HG02885 (cell line): Measurements from ENCODE around the gene INAVA.
"Not testable (repeated sequence)": the region's sequence is repeated elsewhere in the genome, so short reads cannot be mapped to it uniquely, and the experiment has no call there.

Experiments
- ATAC-seq: cut with Tn5 transposase; IDR thresholded peaks from one replicate; pipeline ENCODE4 v1.9.1; 2021; ENCODE audit warnings: mild to moderate bottlenecking; ENCODE audit not compliant: unreplicated experiment, poor library complexity

Gene INAVA

DNA sequence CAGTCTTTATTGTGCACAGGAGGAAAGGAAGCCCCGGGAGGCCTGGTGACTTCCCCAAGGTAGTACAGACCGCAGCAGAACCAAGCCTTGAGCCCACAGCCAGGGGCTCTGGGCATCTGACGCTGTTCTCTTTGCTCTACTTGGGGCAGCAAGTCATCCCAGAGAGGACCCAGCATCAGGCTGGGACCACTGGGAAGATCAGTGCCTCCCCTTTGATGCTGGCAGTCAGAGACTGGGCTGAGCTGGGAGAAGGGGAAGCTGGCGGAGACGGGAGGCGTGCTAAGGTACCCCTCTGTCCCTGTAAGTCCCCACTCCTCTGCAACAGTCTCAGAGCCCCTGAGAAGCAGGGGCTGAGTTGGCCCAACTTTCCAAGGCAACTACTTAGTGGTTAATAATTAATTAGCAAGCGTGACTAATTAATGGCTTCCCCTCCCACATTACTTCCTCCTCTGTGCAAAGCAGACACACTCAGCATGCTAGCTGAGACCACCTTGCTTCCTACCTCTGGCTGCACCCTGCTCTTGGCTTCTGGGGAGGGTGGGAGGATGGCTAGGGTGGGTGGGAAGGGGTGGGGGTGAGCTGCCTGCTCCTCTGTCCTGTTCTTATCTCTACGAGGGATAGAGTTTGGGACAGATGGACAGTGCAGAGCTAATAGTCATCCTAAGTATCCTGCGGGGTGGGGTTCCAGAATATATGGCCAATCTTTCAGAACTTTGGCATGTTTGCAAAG, 1.3 kb downstream of the INAVA start:
- no peak for ATAC-seq

DNA sequence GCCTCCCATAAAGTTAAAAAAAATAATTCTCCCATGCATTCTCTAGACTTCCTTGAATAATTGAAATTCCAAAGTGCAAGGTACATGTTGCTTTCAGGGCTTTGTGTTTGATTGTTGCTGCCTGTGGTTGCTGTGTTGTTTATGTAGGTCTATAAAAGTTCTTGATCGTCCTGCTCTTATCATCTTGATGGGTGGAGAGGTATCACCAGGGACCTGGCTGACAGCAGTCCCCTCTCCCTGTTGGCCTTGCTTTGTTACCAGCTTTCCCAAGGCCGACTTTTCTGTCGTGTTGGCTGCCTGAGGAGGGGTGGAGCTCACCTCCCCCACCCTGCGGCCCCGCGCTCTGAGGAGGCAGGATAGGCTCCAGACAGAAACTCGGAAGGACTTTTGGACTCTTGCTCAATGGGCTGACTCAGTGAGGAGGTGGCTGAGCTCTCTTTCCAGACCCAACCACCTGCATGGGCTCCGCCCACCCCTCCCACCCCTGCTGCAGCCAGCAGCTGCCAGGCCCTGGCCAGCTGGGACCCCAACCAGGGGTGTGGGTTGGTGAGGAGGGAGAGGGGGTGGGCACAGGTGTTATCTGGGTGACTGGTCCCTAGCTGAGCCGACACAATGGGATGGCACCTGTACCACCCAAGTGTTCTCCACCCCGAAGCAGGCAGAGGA, 2.0 kb downstream of the INAVA start:
- no peak for ATAC-seq

DNA sequence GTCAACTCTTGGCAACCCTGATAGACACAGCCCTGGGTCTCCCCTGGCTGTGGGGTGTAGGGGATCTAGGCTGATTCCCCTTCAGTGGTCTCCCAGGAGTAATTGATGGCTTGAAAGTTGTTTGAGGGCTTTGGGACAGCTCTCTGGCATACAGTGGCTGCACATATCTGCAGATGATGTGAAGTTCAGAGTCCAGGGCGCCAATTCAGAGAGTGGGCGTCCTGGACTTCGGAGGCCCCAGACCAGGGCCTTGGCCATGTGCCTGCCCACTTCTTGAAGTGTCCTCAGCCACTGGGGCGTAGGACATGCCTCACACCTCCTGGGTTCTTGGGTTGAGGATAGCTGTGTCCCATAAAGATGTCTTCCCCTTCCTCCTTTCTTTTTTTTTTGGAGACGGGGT, 2.6 kb downstream of the INAVA start:
- no peak for ATAC-seq

DNA sequence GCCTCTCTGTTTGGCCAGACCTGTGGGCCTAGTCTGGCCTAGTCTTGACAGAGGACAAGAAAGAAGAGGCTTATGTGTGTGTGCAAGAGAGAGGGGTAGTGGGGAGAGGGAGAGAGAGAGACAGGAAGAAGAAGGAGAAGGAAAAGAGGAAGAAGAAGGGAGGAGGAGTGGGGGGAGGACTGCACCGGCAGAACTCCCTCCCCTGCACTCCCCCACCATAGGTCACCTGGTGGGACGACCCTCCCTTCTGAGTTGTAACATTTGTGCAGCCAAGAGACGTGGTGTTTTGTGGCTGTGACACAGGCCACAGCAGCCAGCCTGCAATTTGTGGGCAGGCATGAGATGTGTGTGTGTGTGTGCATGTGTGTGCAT, 4.3 kb downstream of the INAVA start:
- no peak for ATAC-seq

DNA sequence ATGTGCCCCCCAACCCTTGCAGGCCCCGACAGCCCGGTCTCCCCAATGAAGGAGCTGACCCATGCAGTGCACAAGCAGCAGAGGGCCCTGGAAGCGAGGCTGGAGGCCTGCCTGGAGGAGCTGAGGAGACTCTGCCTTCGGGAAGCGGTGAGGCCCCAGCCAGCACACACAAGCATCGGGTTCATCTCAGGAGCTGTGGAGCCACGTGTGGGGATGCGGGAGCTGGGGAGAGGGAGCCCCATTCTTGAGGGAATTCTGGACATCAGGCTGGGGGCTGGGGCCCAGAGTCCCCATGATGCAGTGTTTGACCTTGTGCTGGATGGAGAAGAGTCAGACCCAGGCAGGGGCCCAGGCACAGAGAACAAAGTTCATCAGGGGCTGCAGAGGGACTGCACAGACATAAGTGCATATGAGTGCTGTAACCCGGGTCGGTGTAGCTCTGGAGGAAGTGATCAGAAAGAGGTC, 4.8 kb downstream of the INAVA start:
- ATAC-seq = no peak

DNA sequence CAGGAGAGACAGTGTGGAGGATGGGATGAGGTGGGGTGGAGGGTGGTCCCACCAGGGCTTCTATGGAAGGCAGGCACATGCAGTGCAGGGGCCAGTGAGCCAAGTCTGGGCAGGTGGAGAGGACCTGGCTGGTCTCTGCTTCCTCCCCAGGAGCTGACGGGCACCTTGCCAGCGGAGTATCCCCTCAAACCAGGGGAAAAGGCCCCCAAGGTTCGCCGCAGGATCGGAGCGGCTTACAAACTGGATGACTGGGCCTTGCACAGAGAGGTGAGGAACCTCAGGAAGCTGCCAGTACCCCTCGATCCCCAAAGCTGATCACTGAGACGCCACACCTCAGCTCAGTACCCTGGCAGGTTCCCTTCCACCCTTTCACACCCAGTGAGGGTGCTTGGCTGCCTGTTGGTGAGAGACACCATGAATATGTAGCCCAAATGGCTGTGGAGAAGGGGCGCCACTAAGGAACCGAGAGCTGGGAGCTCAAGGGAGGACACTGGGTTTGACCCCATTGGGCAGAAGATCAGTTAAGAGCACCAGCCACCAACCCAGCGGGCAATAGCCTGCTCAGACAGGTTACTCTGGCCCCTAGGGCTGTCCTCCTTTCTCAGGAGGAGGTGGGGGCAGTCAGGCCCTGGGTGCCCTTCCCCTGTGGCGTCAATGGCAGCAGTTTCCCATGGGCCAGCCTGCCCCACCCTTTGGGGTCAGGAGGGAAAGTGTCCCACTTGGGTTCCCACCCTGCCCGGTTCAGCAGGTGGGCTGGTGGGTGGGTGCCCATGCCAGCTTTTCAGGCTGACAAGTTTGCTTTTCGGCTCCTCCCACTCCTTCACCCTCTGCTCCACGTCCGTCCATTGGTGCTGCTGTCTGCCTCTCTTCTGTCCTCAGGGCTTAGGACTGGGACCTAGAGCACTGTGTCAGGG, 5.5 kb downstream of the INAVA start:
- ATAC-seq = no peak

DNA sequence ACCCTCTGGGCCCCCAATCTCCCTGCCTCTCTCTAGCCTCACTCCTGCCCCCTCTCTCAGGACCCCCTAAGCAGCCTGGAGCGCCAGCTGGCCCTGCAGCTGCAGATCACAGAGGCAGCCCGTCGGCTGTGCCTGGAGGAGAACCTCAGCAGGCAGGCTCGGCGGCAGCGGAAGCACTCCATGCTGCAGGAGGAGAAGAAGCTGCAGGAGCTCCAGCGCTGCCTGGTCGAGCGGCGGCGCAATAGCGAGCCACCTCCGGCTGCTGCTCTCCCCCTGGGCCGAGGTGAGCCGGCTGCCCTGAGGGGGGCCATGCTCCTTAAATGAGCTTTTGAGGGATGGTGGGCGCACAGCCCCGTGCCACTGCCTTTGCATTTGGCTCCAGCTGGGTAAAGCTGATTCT, 6.2 kb downstream of the INAVA start:
- no peak for ATAC-seq

- no peak for ATAC-seq
Measured at GRCh38 chr1:200901350-200901749, 6.7 kb downstream of the INAVA start.

DNA sequence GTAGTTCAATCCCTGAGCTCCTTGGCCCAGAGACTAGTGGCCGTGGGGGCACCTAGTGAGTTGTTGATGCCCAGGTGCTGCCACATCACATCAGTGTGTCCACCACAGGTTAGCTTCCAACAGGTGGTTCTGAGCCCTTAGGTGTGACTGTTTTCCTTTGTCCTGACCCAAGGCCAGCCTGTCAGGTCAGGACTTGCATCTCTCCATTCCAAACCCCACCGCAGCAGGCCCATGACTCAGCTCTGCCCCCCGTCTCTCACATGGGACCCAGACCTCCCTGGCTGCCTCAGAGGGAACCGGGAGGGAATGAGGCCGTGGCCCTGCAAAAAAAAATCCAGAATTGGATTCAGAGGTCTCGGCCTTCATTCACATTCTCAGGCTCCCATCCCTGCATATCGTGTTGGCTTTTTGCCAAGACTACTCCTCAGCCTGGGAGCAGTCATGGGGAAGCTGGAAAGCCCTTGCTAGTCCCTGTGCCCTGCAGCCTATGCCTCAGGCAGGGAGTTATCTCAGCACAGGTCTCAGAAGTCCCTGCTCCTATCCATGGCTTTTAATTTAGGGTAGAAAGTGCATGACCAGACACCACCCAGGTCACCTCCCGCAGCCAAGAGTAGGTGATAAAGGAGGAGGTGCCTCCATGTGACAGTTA, 7.2 kb downstream of the INAVA start:
- no peak for ATAC-seq

- ATAC-seq = no peak
Measured at GRCh38 chr1:200903793-200904192, 9.1 kb downstream of the INAVA start.

GRCh38 chr1:200904772-200905171, 10.1 kb downstream of the INAVA start:
- ATAC-seq = no peak

DNA sequence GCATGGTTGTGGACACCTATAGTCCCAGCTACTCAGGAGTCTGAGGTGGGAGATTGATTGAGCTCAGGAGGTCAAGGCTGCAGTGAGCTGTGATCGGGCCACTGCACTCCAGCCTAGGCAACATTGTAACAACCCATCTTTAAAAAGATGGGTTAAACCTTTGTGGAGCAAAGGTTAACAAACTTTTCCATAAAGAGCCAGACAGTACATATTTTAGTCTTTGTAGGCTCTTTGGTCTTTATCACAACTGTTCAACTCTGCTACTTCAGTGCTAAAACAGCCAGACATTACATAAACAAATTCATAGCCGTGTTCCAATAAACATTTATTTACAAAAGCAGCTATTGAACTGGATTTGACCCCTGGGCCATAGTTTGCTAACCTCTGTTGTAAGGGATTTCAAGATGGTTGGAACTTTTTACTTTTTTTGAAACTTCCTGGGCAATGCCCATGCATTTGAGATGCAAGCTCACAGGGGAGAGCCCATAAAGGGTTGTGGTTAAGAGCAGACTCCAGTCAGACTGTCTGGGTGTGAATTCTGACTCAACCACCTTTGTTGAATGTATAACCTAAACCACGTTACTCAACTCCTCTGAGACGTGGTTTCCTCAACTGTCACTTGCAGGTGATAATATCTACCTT, 10.8 kb downstream of the INAVA start:
- peak; percentile 65 for ATAC-seq

DNA sequence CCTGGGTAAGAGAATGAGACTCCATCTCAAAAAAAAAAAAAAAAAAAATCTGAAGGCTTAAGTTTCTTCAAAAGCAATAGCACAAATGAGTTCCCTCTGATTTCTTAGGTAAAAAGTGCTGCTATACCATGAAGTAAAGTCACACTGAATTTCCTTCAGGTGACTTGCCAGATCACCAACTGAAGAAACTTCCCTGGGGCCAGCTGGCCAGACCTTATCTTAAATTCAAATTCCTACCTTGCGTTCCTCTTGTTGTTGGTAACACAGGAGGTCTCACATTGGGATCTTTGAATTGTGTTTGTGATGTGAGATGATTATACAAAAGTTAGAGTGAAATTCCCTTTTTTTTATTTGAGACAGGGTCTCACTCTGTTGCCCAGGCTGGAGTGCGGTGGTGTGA, 11.8 kb downstream of the INAVA start:
- no peak for ATAC-seq

DNA sequence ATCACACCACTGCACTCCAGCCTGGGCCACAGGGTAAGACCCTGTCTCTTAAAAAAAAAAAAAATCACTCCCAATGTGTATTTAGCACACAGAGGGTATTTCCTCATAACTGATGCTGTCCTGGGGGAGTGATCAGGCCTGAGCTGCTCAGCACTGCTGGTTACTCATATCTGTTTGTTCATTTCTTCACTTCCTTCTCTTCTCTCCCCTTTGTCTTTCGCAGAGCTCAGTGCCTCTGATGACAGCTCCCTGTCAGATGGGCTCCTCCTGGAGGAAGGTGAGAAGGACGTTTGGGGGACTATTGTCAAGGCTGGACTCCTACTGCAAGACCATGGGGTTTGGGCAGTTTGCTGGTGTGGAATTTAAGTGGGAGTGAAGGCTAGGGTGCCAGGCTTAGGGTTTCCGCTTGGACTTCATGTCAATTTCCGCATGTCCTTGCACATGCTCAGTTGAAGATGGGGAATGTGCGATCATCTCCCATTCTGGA, 13.0 kb downstream of the INAVA start:
- ATAC-seq = peak; percentile 80

GRCh38 chr1:200908191-200908868, 13.6 kb downstream of the INAVA start:
- no peak for ATAC-seq

- ATAC-seq = no peak
Measured at GRCh38 chr1:200909071-200909470, 14.4 kb downstream of the INAVA start.

- ATAC-seq = no peak
Measured at GRCh38 chr1:200909757-200910239, 15.1 kb downstream of the INAVA start.

DNA sequence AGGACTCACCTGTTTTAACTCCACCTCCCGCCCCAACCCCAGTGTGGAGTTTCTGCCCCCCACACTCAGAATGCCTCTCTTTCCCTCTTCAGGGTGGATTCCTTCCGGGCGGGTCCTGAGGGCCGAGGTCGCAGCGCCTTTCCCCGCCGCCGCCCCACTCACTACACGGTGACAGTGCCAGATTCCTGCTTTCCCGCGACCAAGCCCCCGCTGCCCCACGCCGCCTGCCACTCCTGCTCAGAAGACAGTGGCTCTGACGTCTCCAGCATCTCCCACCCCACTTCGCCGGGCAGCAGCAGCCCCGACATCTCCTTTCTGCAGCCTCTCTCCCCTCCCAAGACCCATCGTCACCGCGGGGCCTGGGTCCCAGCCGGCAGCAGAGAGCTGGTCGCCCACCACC, 16.7 kb downstream of the INAVA start:
- ATAC-seq = no peak

DNA sequence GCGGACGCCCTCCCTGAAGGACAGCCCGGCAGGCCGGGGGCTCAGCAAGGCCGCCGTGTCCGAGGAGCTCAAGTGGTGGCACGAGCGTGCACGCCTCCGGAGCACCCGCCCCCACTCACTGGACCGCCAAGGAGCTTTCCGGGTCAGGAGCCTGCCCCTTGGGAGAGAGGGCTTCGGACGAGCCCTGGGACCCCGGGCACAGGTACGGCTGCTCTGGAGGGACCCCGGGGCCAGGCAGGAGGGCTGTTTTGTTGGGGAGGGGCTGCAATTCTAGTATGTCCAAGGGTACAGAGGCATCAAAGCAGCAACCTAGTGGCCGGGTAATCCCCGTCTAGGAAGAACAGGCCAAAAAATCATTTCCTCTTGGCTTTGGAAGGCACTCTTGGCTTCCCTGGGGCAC, 17.2 kb downstream of the INAVA start:
- not testable (repeated sequence) for ATAC-seq
